A549 (cell line): ENCODE data around the gene N4BP2. TPM values are rescaled to one million over a fixed set of nuclear protein-coding genes. Genes with fewer than 3 reads are reported as not detected.

Experiments
- ATAC-seq, 2 experiments: fragments of 200-7000 bp in 1 of 2; fragments of >200 bp in 1 of 2; cut with Nextera tagmentation in 1 of 2; cut with Tn5 transposase in 1 of 2; 3 replicates each; pipeline versions ENCODE4 v1.8.0 to v1.9.1; 2018 to 2020; ENCODE audit warnings: mild to moderate bottlenecking in 1 of 2, moderate library complexity in 1 of 2
- CTCF ChIA-PET: fragments of 300-600 bp; sonication (Branson Sonifier 250); formaldehyde crosslinking; extraction: SDS; loops from one replicate; lab custom pipeline; 2021; ENCODE audit warnings: antibody characterized with exemption, inconsistent platforms; lab: Yijun Ruan, JAX
- POLR2A ChIA-PET: fragments of 350-600 bp; formaldehyde crosslinking; extraction: SDS; loops from one replicate; lab custom pipeline; 2021; ENCODE audit warnings: antibody characterized with exemption, inconsistent platforms; lab: Yijun Ruan, JAX
- DNase-seq, 2 experiments: peaks; one replicate each; pipeline versions ENCODE4 v3.0.0 to v3.0.0-alpha.2; 2011 to 2016; ENCODE audit warnings: low read depth in 1 of 2, low spot score in 1 of 2
- FAIRE-seq: peaks from 2 replicates; lab custom pipeline; 2011; peaks lifted over from hg19 to GRCh38; lab: Jason Lieb, UNC
- H3K27ac ChIP-seq, 2 experiments: fragments of >200 bp; sonication (Bioruptor Twin); formaldehyde crosslinking; 3 replicates each; pipeline ENCODE4 v1.5.1; 2016 to 2017
- H3K4me1 ChIP-seq: fragments of >200 bp; sonication (Bioruptor Twin); formaldehyde crosslinking; 3 replicates; pipeline ENCODE4 v1.6.1; 2016
- H3K4me2 ChIP-seq: fragments of >200 bp; sonication (Bioruptor Twin); formaldehyde crosslinking; 3 replicates; pipeline ENCODE4 v1.6.1; 2016
- H3K4me3 ChIP-seq: fragments of >200 bp; sonication (Bioruptor Twin); formaldehyde crosslinking; 3 replicates; pipeline ENCODE4 v1.5.1; 2016
- H3K9me3 ChIP-seq: fragments of >200 bp; sonication (Bioruptor Twin); formaldehyde crosslinking; 3 replicates; pipeline ENCODE4 v1.6.1; 2016
- BHLHE40 ChIP-seq: IDR thresholded peaks from 2 replicates; pipeline ENCODE4 v1.6.1; 2012; ENCODE audit warnings: low read depth, low read length, inconsistent platforms
- CHD2 ChIP-seq: fragments of 150-350 bp; IDR thresholded peaks from 2 replicates; pipeline ENCODE4 v1.6.1; 2014; ENCODE audit warnings: low read length; ENCODE audit not compliant: partially characterized antibody
- CTCF ChIP-seq: fragments of >200 bp; sonication (Bioruptor Twin); formaldehyde crosslinking; IDR thresholded peaks from 3 replicates; pipeline ENCODE4 v1.5.1; 2016
- ESRRA ChIP-seq: fragments of 150-350 bp; IDR thresholded peaks from 2 replicates; pipeline ENCODE4 v1.6.1; 2014; ENCODE audit warnings: mild to moderate bottlenecking, low read length, borderline replicate concordance
- FOSL2 ChIP-seq, 2 experiments: fragments of 450-650 bp in 1 of 2; fragments of >200 bp in 1 of 2; sonication (Bioruptor Twin) in 1 of 2; formaldehyde crosslinking; IDR thresholded peaks; 2 replicates each; pipeline versions ENCODE4 v1.5.0 to v1.6.1; 2016 to 2020; ENCODE audit warnings: mild to moderate bottlenecking in 1 of 2, moderate library complexity in 1 of 2
- HDAC2 ChIP-seq: fragments of 200-600 bp; sonication (generic); IDR thresholded peaks from 2 replicates; pipeline ENCODE4 v1.6.1; 2016
- HOXA7 ChIP-seq: fragments of 250-450 bp; sonication (Bioruptor Pico); IDR thresholded peaks from 2 replicates; pipeline ENCODE4 v1.5.0; 2020; ENCODE audit warnings: mild to moderate bottlenecking, moderate library complexity
- HOXB5 ChIP-seq: fragments of 250-450 bp; sonication (Bioruptor Pico); IDR thresholded peaks from 2 replicates; pipeline ENCODE4 v1.5.0; 2020; ENCODE audit warnings: mild to moderate bottlenecking, moderate library complexity
- JUNB ChIP-seq: fragments of >200 bp; sonication (Bioruptor Twin); formaldehyde crosslinking; IDR thresholded peaks from 2 replicates; pipeline ENCODE4 v1.6.1; 2016
- KDM5A ChIP-seq: fragments of 200-600 bp; sonication (generic); IDR thresholded peaks from 2 replicates; pipeline ENCODE4 v1.6.1; 2016; ENCODE audit warnings: antibody characterized with exemption, mild to moderate bottlenecking
- POLR2A ChIP-seq: IDR thresholded peaks from 2 replicates; pipeline ENCODE4 v1.6.1; 2012; ENCODE audit warnings: mild to moderate bottlenecking, low read length
- RARB ChIP-seq: fragments of 250-450 bp; sonication (Bioruptor Pico); IDR thresholded peaks from 2 replicates; pipeline ENCODE4 v1.8.0; 2021; ENCODE audit warnings: mild to moderate bottlenecking, moderate library complexity
- RCOR1 ChIP-seq: fragments of 150-350 bp; IDR thresholded peaks from 2 replicates; pipeline ENCODE4 v1.6.1; 2014; ENCODE audit warnings: antibody characterized with exemption, low read length, low read depth
- RNF2 ChIP-seq: fragments of 200-600 bp; sonication (generic); IDR thresholded peaks from 2 replicates; pipeline ENCODE4 v1.6.1; 2016; ENCODE audit warnings: low read depth, mild to moderate bottlenecking, antibody characterized with exemption, moderate library complexity, borderline replicate concordance
- SREBF2 ChIP-seq: fragments of 450-650 bp; IDR thresholded peaks from 2 replicates; pipeline ENCODE4 v1.6.1; 2014; ENCODE audit warnings: mild to moderate bottlenecking, moderate library complexity
- ZC3H11A ChIP-seq: fragments of 450-650 bp; IDR thresholded peaks from 2 replicates; pipeline ENCODE4 v1.6.1; 2014; ENCODE audit warnings: antibody characterized with exemption, mild to moderate bottlenecking
- ZNF302 ChIP-seq: fragments of 250-450 bp; sonication (Bioruptor Pico); IDR thresholded peaks from 2 replicates; pipeline ENCODE4 v1.9.0; 2021; ENCODE audit warnings: inconsistent platforms, mild to moderate bottlenecking, moderate library complexity
- ZSCAN20 ChIP-seq: fragments of 250-450 bp; sonication (Bioruptor Pico); IDR thresholded peaks from 2 replicates; pipeline ENCODE4 v1.8.0; 2022; ENCODE audit warnings: mild to moderate bottlenecking, moderate library complexity
- WGBS: methylation state at CpG from one replicate; pipeline ENCODE4 v1.1.6; 2017; ENCODE audit errors: missing lambda C conversion rate; 5-methylcytosine and 5-hydroxymethylcytosine counted together
- polyA plus RNA-seq, 4 experiments: library from polyadenylated mRNA; depleted of rRNA in 3 of 4; stranded (reverse); fragments of >200 nt; fragmentation: RNase III in 1 of 4; extraction: RNeasy Plus Mini Kit Qiagen cat#74134 plus additional on column Dnase treatment in 1 of 4; gene quantifications; 2 replicates in 3 of 4; 3 replicates in 1 of 4; pipeline ENCODE4 v1.2.3, GENCODE V29; 2011 to 2017
- TF ChIP-seq, protein P1 (sequence below): fragments of 250-450 bp; sonication (Bioruptor Pico); IDR thresholded peaks from 2 replicates; pipeline ENCODE4 v1.5.0; 2021; ENCODE audit warnings: mild to moderate bottlenecking, moderate library complexity, borderline replicate concordance
- TF ChIP-seq, protein P2 (sequence below): fragments of 200-600 bp; sonication (generic); IDR thresholded peaks from 2 replicates; pipeline ENCODE4 v1.6.1; 2016; ENCODE audit warnings: antibody characterized with exemption, mild to moderate bottlenecking, moderate library complexity

N4BP2 gene
- polyA plus RNA-seq, 2 of the 4 experiments (the other 2 are of a cell fraction): 2.7 to 10.4 TPM

DNA sequence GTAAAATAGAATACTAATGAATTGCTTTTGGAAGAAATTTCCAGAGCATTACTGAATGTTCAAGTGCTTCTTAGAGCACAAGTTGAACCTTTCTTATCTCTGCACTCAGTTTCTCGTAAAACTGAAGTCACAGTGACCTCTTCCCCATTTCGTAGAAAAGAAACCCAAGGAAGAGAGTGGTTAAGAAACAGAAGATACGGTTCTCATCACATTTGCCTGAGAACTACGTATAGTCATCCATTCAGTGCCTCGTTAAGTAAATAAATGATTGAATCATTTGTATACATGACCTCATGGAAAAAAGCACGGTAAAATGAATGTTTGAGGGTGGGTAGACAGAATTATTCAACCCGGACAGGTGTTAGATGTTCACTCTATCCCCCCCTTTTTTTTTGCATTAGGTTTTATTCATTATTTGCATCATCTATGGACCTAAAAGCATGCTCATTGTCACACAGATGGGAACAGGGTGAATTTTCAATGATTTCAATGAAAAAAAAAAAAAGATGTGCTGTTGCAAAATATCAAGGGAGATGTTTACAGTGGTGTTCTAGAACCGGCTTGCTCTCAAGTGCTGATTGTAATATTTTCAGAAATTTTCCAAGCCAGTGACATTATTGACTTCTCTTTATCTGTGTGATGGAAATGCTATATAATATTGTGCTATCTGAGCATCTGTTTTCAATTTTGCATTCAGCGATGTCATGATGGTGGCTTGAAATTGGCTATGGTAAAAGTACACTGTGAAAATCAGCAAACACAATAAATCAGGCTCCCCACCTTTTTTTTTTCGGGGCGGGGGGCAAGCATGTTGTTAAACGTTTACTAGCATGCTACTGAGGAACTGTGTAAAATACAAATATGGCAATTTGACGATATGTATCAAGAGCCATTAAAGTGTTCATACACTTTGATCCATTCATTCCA lies 144.5 kb downstream of the N4BP2 start:
- no peak for FAIRE-seq
- no peak for TF ChIP-seq HDAC2
- TF ChIP-seq FOSL2 (IDR thresholded peaks at IDR 0.05): no peak
- peak; percentile 49; the same call in 1 of the 2 replicates for TF ChIP-seq FOSL2 (CRISPR knock-in tag; IDR thresholded peaks at IDR 0.05)
- TF ChIP-seq JUNB: 0 out of 2 replicates have a peak, but pooled peaks have one; percentile 15
- no peak for TF ChIP-seq KDM5A
- TF ChIP-seq SREBF2: no peak
- no peak for TF ChIP-seq RNF2
- no peak for TF ChIP-seq CHD2
- TF ChIP-seq RCOR1: no peak
- TF ChIP-seq, all 56 proteins: peak for 2
- DNase-seq: peak in 1 of 2 experiments; percentile 46
- ATAC-seq: peak; percentile 42 to 43; a peak in 2 of 6 replicates
- Histone ChIP-seq H3K4me3 (no peak overlapping the region), H3K27ac (peak overlapping the region in 1 of 2 experiments; percentile 52; a peak in 2 of 6 replicates), H3K4me1 (peaks cover 18% of the 10 kb centered on the region), H3K4me2 (peak overlapping the region; percentile 28; the same call in 2 of the 3 replicates), H3K9me3 (no peaks in the 10 kb centered on the region)
- WGBS: 52% methylated on average over 13 of the region's 13 CpGs
- ChIA-PET POLR2A (no interaction called here), CTCF (no interaction called here)

DNA sequence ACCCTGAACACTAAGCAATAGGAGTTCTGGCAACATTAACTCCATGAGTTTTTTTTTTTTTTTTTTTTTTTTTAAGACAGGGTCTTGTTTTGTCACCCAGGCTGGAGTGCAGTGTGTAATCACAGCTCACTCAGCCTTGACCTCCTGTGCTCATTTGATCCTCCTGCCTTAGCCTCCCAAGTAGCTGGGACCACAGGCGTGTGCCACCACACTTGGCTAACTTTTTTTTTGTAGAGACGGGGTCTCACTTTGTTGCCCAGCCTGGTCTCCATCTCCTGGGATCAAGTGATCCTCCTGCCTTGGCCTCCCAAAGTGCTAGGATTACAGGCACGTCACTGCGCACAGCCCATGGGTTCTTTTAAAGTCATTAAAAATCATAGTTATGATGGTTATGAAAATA lies 145.2 kb downstream of the N4BP2 start:
- no peak for ATAC-seq
- Histone ChIP-seq H3K9me3 (no peaks in the 10 kb centered on the region), H3K4me1 (peaks cover 18% of the 10 kb centered on the region), H3K27ac (peak overlapping the region in 1 of 2 experiments; percentile 16; a peak in 1 of 6 replicates), H3K4me3 (no peak overlapping the region), H3K4me2 (no peak overlapping the region)
- TF ChIP-seq ESRRA: no peak
- no peak for TF ChIP-seq HOXA7 (CRISPR knock-in tag)
- no peak for TF ChIP-seq RARB
- no peak for TF ChIP-seq POLR2A
- no peak for TF ChIP-seq ZNF302 (CRISPR knock-in tag)
- no peak for TF ChIP-seq HOXB5
- TF ChIP-seq ZC3H11A: no peak
- TF ChIP-seq BHLHE40: no peak
- TF ChIP-seq CTCF: no peak
- TF ChIP-seq, protein P1, sequence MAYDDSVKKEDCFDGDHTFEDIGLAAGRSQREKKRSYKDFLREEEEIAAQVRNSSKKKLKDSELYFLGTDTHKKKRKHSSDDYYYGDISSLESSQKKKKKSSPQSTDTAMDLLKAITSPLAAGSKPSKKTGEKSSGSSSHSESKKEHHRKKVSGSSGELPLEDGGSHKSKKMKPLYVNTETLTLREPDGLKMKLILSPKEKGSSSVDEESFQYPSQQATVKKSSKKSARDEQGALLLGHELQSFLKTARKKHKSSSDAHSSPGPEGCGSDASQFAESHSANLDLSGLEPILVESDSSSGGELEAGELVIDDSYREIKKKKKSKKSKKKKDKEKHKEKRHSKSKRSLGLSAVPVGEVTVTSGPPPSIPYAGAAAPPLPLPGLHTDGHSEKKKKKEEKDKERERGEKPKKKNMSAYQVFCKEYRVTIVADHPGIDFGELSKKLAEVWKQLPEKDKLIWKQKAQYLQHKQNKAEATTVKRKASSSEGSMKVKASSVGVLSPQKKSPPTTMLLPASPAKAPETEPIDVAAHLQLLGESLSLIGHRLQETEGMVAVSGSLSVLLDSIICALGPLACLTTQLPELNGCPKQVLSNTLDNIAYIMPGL: no peak
- TF ChIP-seq, protein P2, sequence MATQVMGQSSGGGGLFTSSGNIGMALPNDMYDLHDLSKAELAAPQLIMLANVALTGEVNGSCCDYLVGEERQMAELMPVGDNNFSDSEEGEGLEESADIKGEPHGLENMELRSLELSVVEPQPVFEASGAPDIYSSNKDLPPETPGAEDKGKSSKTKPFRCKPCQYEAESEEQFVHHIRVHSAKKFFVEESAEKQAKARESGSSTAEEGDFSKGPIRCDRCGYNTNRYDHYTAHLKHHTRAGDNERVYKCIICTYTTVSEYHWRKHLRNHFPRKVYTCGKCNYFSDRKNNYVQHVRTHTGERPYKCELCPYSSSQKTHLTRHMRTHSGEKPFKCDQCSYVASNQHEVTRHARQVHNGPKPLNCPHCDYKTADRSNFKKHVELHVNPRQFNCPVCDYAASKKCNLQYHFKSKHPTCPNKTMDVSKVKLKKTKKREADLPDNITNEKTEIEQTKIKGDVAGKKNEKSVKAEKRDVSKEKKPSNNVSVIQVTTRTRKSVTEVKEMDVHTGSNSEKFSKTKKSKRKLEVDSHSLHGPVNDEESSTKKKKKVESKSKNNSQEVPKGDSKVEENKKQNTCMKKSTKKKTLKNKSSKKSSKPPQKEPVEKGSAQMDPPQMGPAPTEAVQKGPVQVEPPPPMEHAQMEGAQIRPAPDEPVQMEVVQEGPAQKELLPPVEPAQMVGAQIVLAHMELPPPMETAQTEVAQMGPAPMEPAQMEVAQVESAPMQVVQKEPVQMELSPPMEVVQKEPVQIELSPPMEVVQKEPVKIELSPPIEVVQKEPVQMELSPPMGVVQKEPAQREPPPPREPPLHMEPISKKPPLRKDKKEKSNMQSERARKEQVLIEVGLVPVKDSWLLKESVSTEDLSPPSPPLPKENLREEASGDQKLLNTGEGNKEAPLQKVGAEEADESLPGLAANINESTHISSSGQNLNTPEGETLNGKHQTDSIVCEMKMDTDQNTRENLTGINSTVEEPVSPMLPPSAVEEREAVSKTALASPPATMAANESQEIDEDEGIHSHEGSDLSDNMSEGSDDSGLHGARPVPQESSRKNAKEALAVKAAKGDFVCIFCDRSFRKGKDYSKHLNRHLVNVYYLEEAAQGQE: no peak
- no peak for TF ChIP-seq ZSCAN20 (CRISPR knock-in tag)
- no peak for TF ChIP-seq HDAC2
- CTCF ChIA-PET: no interaction called here
- FAIRE-seq: no peak
- POLR2A ChIA-PET: no interaction called here
- DNase-seq: no peak
- 91% methylated on average over 4 of the region's 4 CpGs for WGBS
